ENCODE measurements around the gene ACTL8.

- TF ChIP-seq REST (IDR thresholded peaks at IDR 0.05; ENCODE audit: insufficient read depth in 1 of 2, low read depth in 2 of 2, low read length in 1 of 2) (no peak), CTCF (IDR thresholded peaks at IDR 0.05) (no peak), SIN3A (IDR thresholded peaks at IDR 0.05; ENCODE audit: borderline replicate concordance, insufficient read depth, low read depth, low read length) (no peak)
Measured at GRCh38 chr1:17725084-17725719, 29.9 kb upstream of the ACTL8 start.

All from Panc1 (cell line).